Keratinocyte (primary cell): ENCODE data around the gene TMPRSS4. TPM values are rescaled to one million over a fixed set of nuclear protein-coding genes. Genes with fewer than 3 reads are reported as not detected.

Source experiments
- DNase-seq: peaks from one replicate; pipeline ENCODE4 v3.0.0-alpha.2; 2011; ENCODE audit warnings: low read depth, missing footprints, low spot score
- FAIRE-seq: peaks from 2 replicates; lab custom pipeline; 2011; peaks lifted over from hg19 to GRCh38; lab: Jason Lieb, UNC
- H2AFZ ChIP-seq: 2 replicates; pipeline ENCODE4 v1.6.0; 2012; ENCODE audit warnings: low read length, control low read depth, inconsistent platforms; ENCODE audit not compliant: control insufficient read depth
- H3K27ac ChIP-seq: 2 replicates; pipeline ENCODE4 v1.5.1; 2011; ENCODE audit warnings: low read length; ENCODE audit not compliant: control insufficient read depth, insufficient read depth
- H3K27me3 ChIP-seq: 3 replicates; pipeline ENCODE4 v1.6.0; 2011; ENCODE audit warnings: low read length; ENCODE audit not compliant: control insufficient read depth, insufficient read depth; ENCODE audit errors: extremely low read depth
- H3K36me3 ChIP-seq, 2 experiments: 2 replicates in 1 of 2; 3 replicates in 1 of 2; pipeline ENCODE4 v1.5.1; 2011; ENCODE audit warnings: low read length in 2 of 2, mild to moderate bottlenecking in 1 of 2; ENCODE audit not compliant: control insufficient read depth in 2 of 2, insufficient read depth in 2 of 2; ENCODE audit errors: extremely low read depth in 1 of 2
- H3K4me1 ChIP-seq: 3 replicates; pipeline ENCODE4 v1.5.1; 2011; ENCODE audit warnings: low read length; ENCODE audit not compliant: control insufficient read depth, insufficient read depth; ENCODE audit errors: extremely low read depth
- H3K4me2 ChIP-seq: 3 replicates; pipeline ENCODE4 v1.6.0; 2011; ENCODE audit warnings: low read depth, low read length; ENCODE audit not compliant: control insufficient read depth, insufficient read depth; ENCODE audit errors: extremely low read depth
- H3K4me3 ChIP-seq, 3 experiments: fragments of 200-600 bp in 1 of 3; sonication (generic) in 1 of 3; 2 replicates in 2 of 3; 3 replicates in 1 of 3; pipeline ENCODE4 v1.5.1; 2011 to 2016; ENCODE audit warnings: low read length in 3 of 3, mild to moderate bottlenecking in 3 of 3, control low read depth in 2 of 3, inconsistent platforms in 1 of 3, low read depth in 1 of 3, mixed read lengths in 1 of 3, mixed run types in 1 of 3, moderate library complexity in 1 of 3; ENCODE audit not compliant: control insufficient read depth in 2 of 3, insufficient read depth in 2 of 3; ENCODE audit errors: extremely low read depth in 1 of 3
- H3K79me2 ChIP-seq: 2 replicates; pipeline ENCODE4 v1.6.0; 2012; ENCODE audit warnings: low read length; ENCODE audit not compliant: control insufficient read depth, insufficient read depth
- H3K9ac ChIP-seq: 3 replicates; pipeline ENCODE4 v1.6.0; 2011; ENCODE audit warnings: low read length; ENCODE audit not compliant: control insufficient read depth, insufficient read depth; ENCODE audit errors: extremely low read depth
- H3K9me1 ChIP-seq: 3 replicates; pipeline ENCODE4 v1.6.0; 2011; ENCODE audit warnings: low read length; ENCODE audit not compliant: control insufficient read depth, insufficient read depth; ENCODE audit errors: extremely low read depth
- H3K9me3 ChIP-seq: 2 replicates; pipeline ENCODE4 v1.5.1; 2012; ENCODE audit warnings: low read depth, low read length; ENCODE audit not compliant: control insufficient read depth
- H4K20me1 ChIP-seq: 3 replicates; pipeline ENCODE4 v1.6.0; 2011; ENCODE audit warnings: low read length; ENCODE audit not compliant: control insufficient read depth, insufficient read depth; ENCODE audit errors: extremely low read depth
- EZH2 ChIP-seq: IDR thresholded peaks from one replicate; pipeline ENCODE4 v1.6.1; 2012; ENCODE audit warnings: inconsistent platforms, mild to moderate bottlenecking, low read length, moderate library complexity
- dilution Hi-C: fragments of 300-500 bp; cut with MboI; formaldehyde crosslinking; loops from one replicate; pipeline ENCODE4 v1.7.0; 2020; ENCODE audit warnings: low sequenced_read_pairs; ENCODE audit not compliant: extremely low pct_ligation_motif_present
- polyA plus RNA-seq, 5 experiments: library from polyadenylated mRNA; depleted of rRNA in 3 of 5; stranded (reverse) in 3 of 5; stranded (forward) in 1 of 5; unstranded in 1 of 5; fragments of >200 nt; gene quantifications; 1 replicate in 1 of 5; 2 replicates in 3 of 5; 3 replicates in 1 of 5; pipeline versions ENCODE4 v1.2.1 to v1.2.3, GENCODE V29; 2011 to 2012; ENCODE audit warnings: missing spikeins in 2 of 5, low read depth in 1 of 5, low replicate concordance in 1 of 5
- TF ChIP-seq, protein P1 (sequence below), 3 experiments: IDR thresholded peaks in 1 of 3; conservative IDR thresholded peaks in 1 of 3; optimal IDR thresholded peaks in 1 of 3; 2 replicates in 2 of 3; 3 replicates in 1 of 3; pipeline versions ENCODE3 to v1.5.1; 2011; ENCODE audit warnings: low read length in 3 of 3, mild to moderate bottlenecking in 3 of 3, moderate library complexity in 2 of 3, control low read depth in 1 of 3, inconsistent platforms in 1 of 3; ENCODE audit not compliant: insufficient read depth in 2 of 3; ENCODE audit errors: extremely low read depth in 1 of 3

The TMPRSS4 gene
- polyA plus RNA-seq, 1 donor (not counting 4 experiments of a cell fraction or from before 2014, with no cell fraction given): 1.2 TPM

DNA sequence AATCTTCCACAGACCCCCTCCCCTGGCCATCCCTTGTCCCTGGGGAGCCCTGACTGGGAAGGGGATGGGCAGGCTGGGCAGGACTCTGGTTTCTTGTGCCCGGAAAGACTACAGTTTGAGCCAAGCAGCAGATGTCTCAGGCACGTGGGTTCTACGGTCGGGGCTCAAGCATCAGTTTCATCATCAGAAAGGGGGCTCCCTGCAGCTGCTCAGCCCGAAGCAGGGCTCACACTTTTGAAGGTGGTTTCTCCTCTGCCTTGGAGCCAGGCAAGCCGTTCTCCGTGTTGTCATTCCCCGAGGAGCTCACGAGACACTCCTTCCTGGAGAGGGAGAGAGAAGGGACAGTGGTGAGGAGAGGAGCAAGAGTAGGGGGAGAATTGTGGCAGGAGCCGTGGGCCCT lies 59.9 kb downstream of the TMPRSS4 start:
- dilution Hi-C loops: no loop called here
- H3K79me2 ChIP-seq: no peaks in the 10 kb centered on the region
- H2AFZ ChIP-seq: no peak overlapping the region

DNA sequence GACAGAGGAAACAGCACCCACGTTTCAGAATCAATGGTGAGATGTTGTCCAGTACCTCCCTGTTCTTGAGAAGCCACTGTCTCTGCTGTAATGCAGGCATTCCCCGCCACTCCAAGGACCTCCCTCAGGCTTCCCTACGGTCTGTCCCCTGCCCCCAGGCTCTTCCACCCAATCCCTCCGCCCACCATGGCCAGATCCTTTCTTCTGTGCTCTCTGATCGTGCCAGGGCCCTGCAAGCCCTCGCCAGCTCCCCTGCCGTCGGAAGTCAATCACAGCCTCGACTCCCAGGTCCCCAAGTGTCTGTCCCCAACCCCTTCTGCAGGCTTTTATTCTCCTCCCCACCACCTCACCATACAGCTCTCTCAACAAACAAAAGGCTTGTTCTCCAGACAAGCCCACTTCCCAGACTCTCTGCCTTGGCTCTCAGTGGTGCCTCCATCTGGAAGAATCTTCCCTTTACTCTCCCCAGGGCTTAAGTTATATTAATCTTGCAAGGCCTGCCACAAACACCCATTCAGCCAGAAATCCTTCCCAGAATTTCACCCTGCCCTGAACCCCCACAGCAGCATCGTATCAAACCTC lies 62.1 kb downstream of the TMPRSS4 start:
- DNase-seq: no peak

More for the DNA sequence above, 59.9 kb downstream of the TMPRSS4 start:
- FAIRE-seq (no peak), DNase-seq (no peak)
- H3K4me1 ChIP-seq: peaks cover 17% of the 10 kb centered on the region
- no peaks in the 10 kb centered on the region for H3K36me3 ChIP-seq
- no peaks in the 10 kb centered on the region for H3K9me3 ChIP-seq
- H3K27me3 ChIP-seq: peaks cover 4% of the 10 kb centered on the region
- H3K9ac ChIP-seq: no peak overlapping the region
- no peak overlapping the region for H3K4me2 ChIP-seq
- no peaks in the 10 kb centered on the region for H4K20me1 ChIP-seq
- H3K4me3 ChIP-seq: no peak overlapping the region
- TF ChIP-seq, protein P1, sequence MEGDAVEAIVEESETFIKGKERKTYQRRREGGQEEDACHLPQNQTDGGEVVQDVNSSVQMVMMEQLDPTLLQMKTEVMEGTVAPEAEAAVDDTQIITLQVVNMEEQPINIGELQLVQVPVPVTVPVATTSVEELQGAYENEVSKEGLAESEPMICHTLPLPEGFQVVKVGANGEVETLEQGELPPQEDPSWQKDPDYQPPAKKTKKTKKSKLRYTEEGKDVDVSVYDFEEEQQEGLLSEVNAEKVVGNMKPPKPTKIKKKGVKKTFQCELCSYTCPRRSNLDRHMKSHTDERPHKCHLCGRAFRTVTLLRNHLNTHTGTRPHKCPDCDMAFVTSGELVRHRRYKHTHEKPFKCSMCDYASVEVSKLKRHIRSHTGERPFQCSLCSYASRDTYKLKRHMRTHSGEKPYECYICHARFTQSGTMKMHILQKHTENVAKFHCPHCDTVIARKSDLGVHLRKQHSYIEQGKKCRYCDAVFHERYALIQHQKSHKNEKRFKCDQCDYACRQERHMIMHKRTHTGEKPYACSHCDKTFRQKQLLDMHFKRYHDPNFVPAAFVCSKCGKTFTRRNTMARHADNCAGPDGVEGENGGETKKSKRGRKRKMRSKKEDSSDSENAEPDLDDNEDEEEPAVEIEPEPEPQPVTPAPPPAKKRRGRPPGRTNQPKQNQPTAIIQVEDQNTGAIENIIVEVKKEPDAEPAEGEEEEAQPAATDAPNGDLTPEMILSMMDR (optimal IDR thresholded peaks at IDR 0.05 in 1 of 3, IDR thresholded peaks at IDR 0.05 in 1 of 3, conservative IDR thresholded peaks at IDR 0.05 in 1 of 3; ENCODE audit: extremely low read depth in 1 of 3, insufficient read depth in 2 of 3, low read length in 3 of 3): no peak
- TF ChIP-seq EZH2: no peak
- H3K9me1 ChIP-seq: no peaks in the 10 kb centered on the region
- no peak overlapping the region for H3K27ac ChIP-seq

More for the DNA sequence above, 62.1 kb downstream of the TMPRSS4 start:
- no peaks in the 10 kb centered on the region for H3K9me3 ChIP-seq
- no peaks in the 10 kb centered on the region for H3K79me2 ChIP-seq
- no peak overlapping the region for H2AFZ ChIP-seq
- H3K27me3 ChIP-seq: peaks cover 4% of the 10 kb centered on the region
- no peak for TF ChIP-seq EZH2
- TF ChIP-seq, protein P1 (optimal IDR thresholded peaks at IDR 0.05 in 1 of 3, IDR thresholded peaks at IDR 0.05 in 1 of 3, conservative IDR thresholded peaks at IDR 0.05 in 1 of 3; ENCODE audit: extremely low read depth in 1 of 3, insufficient read depth in 2 of 3, low read length in 3 of 3): no peak
- no peak overlapping the region for H3K27ac ChIP-seq
- H3K4me1 ChIP-seq: peaks cover 21% of the 10 kb centered on the region
- no peaks in the 10 kb centered on the region for H4K20me1 ChIP-seq
- no peak overlapping the region for H3K4me3 ChIP-seq
- H3K9me1 ChIP-seq: no peaks in the 10 kb centered on the region
- FAIRE-seq: no peak
- H3K4me2 ChIP-seq: no peak overlapping the region
- no peaks in the 10 kb centered on the region for H3K36me3 ChIP-seq
- no peak overlapping the region for H3K9ac ChIP-seq
- dilution Hi-C loops: no loop called here
